Upper lobe of left lung (tissue), 4 donors: ENCODE results near the gene RMRP.

Experiments used
- EP300 ChIP-seq, 4 donors: sonication (generic); formaldehyde crosslinking; IDR thresholded peaks; one replicate each; pipeline ENCODE4 v1.5.1; 2017; ENCODE audit warnings: antibody characterized with exemption in 4 of 4, control low read depth in 2 of 4
- POLR2A ChIP-seq, 4 donors: fragments of 450-650 bp; IDR thresholded peaks; one replicate each; pipeline ENCODE4 v1.5.1; 2016 to 2017; ENCODE audit warnings: antibody characterized with exemption in 4 of 4, mild to moderate bottlenecking in 2 of 4
- TF ChIP-seq, protein P1 (sequence below), 6 experiments: fragments of 450-650 bp in 4 of 6; fragments of 200-600 bp in 2 of 6; sonication (generic) in 2 of 6; IDR thresholded peaks; one replicate each; pipeline ENCODE4 v1.5.1; 2016 to 2019; ENCODE audit warnings: antibody characterized with exemption in 6 of 6

DNA sequence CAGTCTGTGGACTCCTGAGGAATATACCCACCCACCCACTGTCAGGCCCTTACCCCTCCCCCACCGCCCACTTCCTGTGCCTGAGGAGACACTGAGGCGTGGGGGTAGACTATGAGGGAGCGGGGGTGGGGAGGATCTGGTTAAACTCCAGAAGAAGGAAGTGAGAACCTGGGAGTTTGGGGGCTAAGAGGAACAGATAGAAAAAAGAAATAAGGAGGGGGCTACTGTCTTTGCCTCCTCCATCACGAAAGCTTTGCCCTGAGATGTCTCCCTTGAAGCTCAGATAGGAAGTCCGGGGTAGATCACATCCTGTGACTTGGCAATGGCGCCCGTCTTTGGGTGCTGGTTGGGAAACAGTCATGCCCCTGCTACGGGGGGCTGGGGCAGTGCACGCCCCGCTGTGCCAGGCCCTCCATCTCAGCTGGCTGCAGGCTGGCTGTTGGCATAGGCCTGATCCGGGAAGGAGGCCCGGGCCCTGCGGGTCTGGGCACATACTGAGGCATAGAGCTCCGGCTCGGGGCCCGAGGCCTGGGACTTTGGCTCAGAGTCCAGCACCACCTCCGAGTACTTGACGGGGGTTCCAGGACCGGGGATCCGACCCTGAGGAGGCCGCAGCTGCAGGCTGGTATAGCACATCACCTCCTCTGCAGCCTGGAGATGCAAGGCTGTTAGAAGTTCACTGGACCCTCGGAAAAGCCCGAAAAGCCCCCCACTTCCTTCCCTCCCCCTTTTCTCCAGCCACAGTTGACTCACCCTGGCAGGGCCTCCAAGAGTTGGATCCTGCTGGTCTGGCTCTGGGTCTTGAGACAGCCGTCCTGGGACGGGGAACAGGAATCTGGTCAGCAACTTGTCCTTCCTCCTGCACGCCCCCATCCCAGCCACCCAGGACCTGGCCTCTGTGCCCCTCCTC lies 8.1 kb downstream of the RMRP start:
- TF ChIP-seq, protein P1, sequence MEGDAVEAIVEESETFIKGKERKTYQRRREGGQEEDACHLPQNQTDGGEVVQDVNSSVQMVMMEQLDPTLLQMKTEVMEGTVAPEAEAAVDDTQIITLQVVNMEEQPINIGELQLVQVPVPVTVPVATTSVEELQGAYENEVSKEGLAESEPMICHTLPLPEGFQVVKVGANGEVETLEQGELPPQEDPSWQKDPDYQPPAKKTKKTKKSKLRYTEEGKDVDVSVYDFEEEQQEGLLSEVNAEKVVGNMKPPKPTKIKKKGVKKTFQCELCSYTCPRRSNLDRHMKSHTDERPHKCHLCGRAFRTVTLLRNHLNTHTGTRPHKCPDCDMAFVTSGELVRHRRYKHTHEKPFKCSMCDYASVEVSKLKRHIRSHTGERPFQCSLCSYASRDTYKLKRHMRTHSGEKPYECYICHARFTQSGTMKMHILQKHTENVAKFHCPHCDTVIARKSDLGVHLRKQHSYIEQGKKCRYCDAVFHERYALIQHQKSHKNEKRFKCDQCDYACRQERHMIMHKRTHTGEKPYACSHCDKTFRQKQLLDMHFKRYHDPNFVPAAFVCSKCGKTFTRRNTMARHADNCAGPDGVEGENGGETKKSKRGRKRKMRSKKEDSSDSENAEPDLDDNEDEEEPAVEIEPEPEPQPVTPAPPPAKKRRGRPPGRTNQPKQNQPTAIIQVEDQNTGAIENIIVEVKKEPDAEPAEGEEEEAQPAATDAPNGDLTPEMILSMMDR (IDR thresholded peaks at IDR 0.05), result no peak
- TF ChIP-seq EP300 (IDR thresholded peaks at IDR 0.05) (no peak), POLR2A (IDR thresholded peaks at IDR 0.05) (no peak)
